ENCODE results near the gene RPLP1.

The RPLP1 gene

DNA sequence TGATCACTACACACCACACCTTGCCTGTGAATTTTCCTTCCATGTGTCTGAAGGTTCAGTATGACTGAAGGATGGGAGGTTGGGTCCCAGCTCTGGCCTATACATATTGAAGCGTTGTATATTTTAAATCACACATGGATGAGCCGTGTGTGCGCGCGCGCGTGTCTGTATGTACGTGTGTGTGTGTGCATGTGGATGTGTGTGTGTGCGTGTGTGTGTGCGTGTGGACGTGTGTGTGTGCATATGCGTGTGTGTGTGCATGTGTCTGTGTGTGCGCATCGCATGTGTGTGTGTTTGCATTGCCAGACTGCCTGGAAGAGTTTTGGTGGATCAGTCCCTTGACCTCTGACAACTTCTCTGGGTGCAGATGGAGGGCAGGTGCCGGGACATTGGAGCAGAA is 45.7 kb downstream of the RPLP1 start:
- H3K79me2 ChIP-seq (ENCODE audit: insufficient read depth, low read length) = no peaks in the 10 kb centered on the region
- no peak overlapping the region for H3K9ac ChIP-seq (ENCODE audit: low read length)
- TF ChIP-seq EZH2 (IDR thresholded peaks at IDR 0.05; ENCODE audit: borderline replicate concordance, low read length) = no peak
- no peak for TF ChIP-seq CTCF (IDR thresholded peaks at IDR 0.05; ENCODE audit: low read length)

GRCh38 chr15:69498987-69499386 is 46.4 kb downstream of the RPLP1 start:
- no peaks in the 10 kb centered on the region for H3K9me3 ChIP-seq (ENCODE audit: low read length)
- H3K27ac ChIP-seq (ENCODE audit: low read depth, low read length, poor library complexity, severe bottlenecking) = no peak overlapping the region
- H3K4me2 ChIP-seq (ENCODE audit: low read length) = no peak overlapping the region
- TF ChIP-seq CTCF (IDR thresholded peaks at IDR 0.05; ENCODE audit: low read length) = no peak
- TF ChIP-seq EZH2 (IDR thresholded peaks at IDR 0.05; ENCODE audit: borderline replicate concordance, low read length) = no peak
- H2AFZ ChIP-seq (ENCODE audit: low read length) = no peak overlapping the region
- H4K20me1 ChIP-seq (ENCODE audit: insufficient read depth, low read length) = no peaks in the 10 kb centered on the region
- H3K36me3 ChIP-seq (ENCODE audit: insufficient read depth, low read length) = no peaks in the 10 kb centered on the region
- H3K4me3 ChIP-seq (ENCODE audit: low read depth, low read length, poor library complexity, severe bottlenecking) = no peak overlapping the region
- no peak overlapping the region for H3K9ac ChIP-seq (ENCODE audit: low read length)
- no peaks in the 10 kb centered on the region for H3K9me2 ChIP-seq (ENCODE audit: low read depth, low read length)
- no peaks in the 10 kb centered on the region for H3F3A ChIP-seq (ENCODE audit: insufficient read depth, low read length)
- no peaks in the 10 kb centered on the region for H3K4me1 ChIP-seq (ENCODE audit: insufficient read depth, low read length, severe bottlenecking)
- no peaks in the 10 kb centered on the region for H3K79me2 ChIP-seq (ENCODE audit: insufficient read depth, low read length)
- no peaks in the 10 kb centered on the region; the same call in 1 of the 2 replicates for H3K27me3 ChIP-seq (ENCODE audit: insufficient read depth, low read length)

More for the DNA sequence above, 45.7 kb downstream of the RPLP1 start:
- Histone ChIP-seq H3K36me3 (ENCODE audit: insufficient read depth, low read length) (no peaks in the 10 kb centered on the region), H3K9me3 (ENCODE audit: low read length) (no peaks in the 10 kb centered on the region), H3K9me2 (ENCODE audit: low read depth, low read length) (no peaks in the 10 kb centered on the region), H3F3A (ENCODE audit: insufficient read depth, low read length) (no peaks in the 10 kb centered on the region), H3K27ac (ENCODE audit: low read depth, low read length, poor library complexity, severe bottlenecking) (no peak overlapping the region), H3K4me2 (ENCODE audit: low read length) (no peak overlapping the region), H3K27me3 (ENCODE audit: insufficient read depth, low read length) (no peaks in the 10 kb centered on the region; the same call in none of the 2 replicates), H3K4me3 (ENCODE audit: low read depth, low read length, poor library complexity, severe bottlenecking) (no peak overlapping the region), H4K20me1 (ENCODE audit: insufficient read depth, low read length) (no peaks in the 10 kb centered on the region), H2AFZ (ENCODE audit: low read length) (no peak overlapping the region), H3K4me1 (ENCODE audit: insufficient read depth, low read length, severe bottlenecking) (no peaks in the 10 kb centered on the region)

DNA sequence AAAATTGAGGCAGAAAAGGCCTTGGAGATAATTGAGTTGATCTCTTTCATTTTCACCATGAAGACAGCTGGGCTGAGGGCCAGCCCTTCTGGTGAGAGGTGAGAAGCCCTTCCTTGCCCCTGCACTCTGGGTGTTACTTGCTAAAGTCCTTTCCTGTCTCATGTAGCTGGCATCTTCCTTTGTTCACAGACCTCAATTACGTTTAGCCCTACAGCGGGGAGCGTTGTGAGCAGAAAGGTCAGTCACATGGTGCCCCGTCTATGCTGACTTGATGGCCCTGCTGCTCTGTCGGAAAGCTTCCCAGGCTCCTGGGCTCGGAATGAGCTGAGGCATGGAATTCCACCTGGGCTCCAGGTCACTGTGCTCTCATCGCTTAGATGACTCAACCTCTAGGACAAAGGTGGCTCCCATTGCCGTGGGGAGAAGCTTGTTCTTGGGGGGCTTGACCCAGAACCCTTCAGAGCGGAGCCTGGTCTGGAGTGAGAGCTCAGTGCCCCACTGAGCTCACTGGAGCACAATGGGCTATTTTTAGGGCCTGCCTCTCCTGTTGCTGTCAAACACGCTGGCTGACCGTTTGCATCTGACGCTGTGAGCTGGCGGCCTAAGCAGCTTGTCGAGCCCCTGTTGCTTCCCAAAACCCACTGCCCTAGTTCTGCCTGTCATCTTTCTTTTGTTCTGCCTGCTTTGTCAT is 47.0 kb downstream of the RPLP1 start:
- TF ChIP-seq CTCF (IDR thresholded peaks at IDR 0.05; ENCODE audit: low read length) (no peak), EZH2 (IDR thresholded peaks at IDR 0.05; ENCODE audit: borderline replicate concordance, low read length) (no peak)
- Histone ChIP-seq H3K79me2 (ENCODE audit: insufficient read depth, low read length) (no peaks in the 10 kb centered on the region), H3K27me3 (ENCODE audit: insufficient read depth, low read length) (no peaks in the 10 kb centered on the region; the same call in 1 of the 2 replicates), H3K4me2 (ENCODE audit: low read length) (no peak overlapping the region), H3K27ac (ENCODE audit: low read depth, low read length, poor library complexity, severe bottlenecking) (no peak overlapping the region), H3K9me2 (ENCODE audit: low read depth, low read length) (no peaks in the 10 kb centered on the region), H3K9me3 (ENCODE audit: low read length) (no peaks in the 10 kb centered on the region), H4K20me1 (ENCODE audit: insufficient read depth, low read length) (no peaks in the 10 kb centered on the region), H3K4me1 (ENCODE audit: insufficient read depth, low read length, severe bottlenecking) (no peaks in the 10 kb centered on the region), H3K36me3 (ENCODE audit: insufficient read depth, low read length) (no peaks in the 10 kb centered on the region), H3F3A (ENCODE audit: insufficient read depth, low read length) (no peaks in the 10 kb centered on the region), H2AFZ (ENCODE audit: low read length) (no peak overlapping the region), H3K4me3 (ENCODE audit: low read depth, low read length, poor library complexity, severe bottlenecking) (no peak overlapping the region), H3K9ac (ENCODE audit: low read length) (no peak overlapping the region)

All from OCI-LY1 (cell line).